H1 (cell line): Measurements from ENCODE around the gene TK1. TPM values are rescaled to one million over a fixed set of nuclear protein-coding genes. Genes with fewer than 3 reads are reported as not detected.
A peak's percentile ranks its signal among the peaks of the same experiment; 100 is the strongest.

ENCODE experiments used
- CTCF ChIA-PET: fragments of 300-600 bp; sonication (Branson Sonifier 250); formaldehyde crosslinking; loops from one replicate; lab custom pipeline; 2021; ENCODE audit not compliant: partially characterized antibody; lab: Charles Lee
- POLR2A ChIA-PET: fragments of 300-600 bp; sonication (Branson Sonifier 250); formaldehyde crosslinking; loops from one replicate; lab custom pipeline; 2021; ENCODE audit warnings: inconsistent platforms; ENCODE audit not compliant: partially characterized antibody; lab: Charles Lee
- DNase-seq, 2 experiments: peaks; one replicate each; pipeline versions ENCODE4 v3.0.0 to v3.0.0-alpha.2; 2010 to 2022; ENCODE audit warnings: low spot score in 2 of 2, low read depth in 1 of 2, mixed read lengths in 1 of 2
- FAIRE-seq: peaks from 2 replicates; lab custom pipeline; 2011; peaks lifted over from hg19 to GRCh38; lab: Jason Lieb, UNC
- H2AFZ ChIP-seq: 2 replicates; pipeline ENCODE4 v1.8.1; 2012; ENCODE audit warnings: low read length, inconsistent platforms
- H2AK5ac ChIP-seq: 2 replicates; pipeline ENCODE4 v1.6.1; 2013; ENCODE audit warnings: low read depth, low read length
- H2BK120ac ChIP-seq: replicated peaks from 2 replicates; pipeline ENCODE3; 2013; ENCODE audit warnings: low read depth, low read length, inconsistent platforms
- H2BK12ac ChIP-seq: 2 replicates; pipeline ENCODE4 v1.6.1; 2013; ENCODE audit warnings: low read depth, low read length
- H2BK15ac ChIP-seq: 2 replicates; pipeline ENCODE4 v1.6.1; 2013; ENCODE audit warnings: low read length
- H2BK20ac ChIP-seq: 2 replicates; pipeline ENCODE4 v1.6.1; 2013; ENCODE audit warnings: low read length
- H2BK5ac ChIP-seq: 2 replicates; pipeline ENCODE4 v1.6.1; 2013; ENCODE audit warnings: low read depth, low read length
- H3K14ac ChIP-seq: 2 replicates; pipeline ENCODE4 v1.6.1; 2013; ENCODE audit warnings: inconsistent platforms; ENCODE audit not compliant: insufficient read length
- H3K18ac ChIP-seq: 2 replicates; pipeline ENCODE4 v1.6.1; 2013; ENCODE audit warnings: low read length; ENCODE audit errors: extremely low read depth
- H3K23ac ChIP-seq: 2 replicates; pipeline ENCODE4 v1.6.1; 2013; ENCODE audit warnings: inconsistent platforms; ENCODE audit not compliant: insufficient read length
- H3K23me2 ChIP-seq: 2 replicates; pipeline ENCODE4 v1.6.1; 2013; ENCODE audit warnings: low read depth, low read length
- H3K27ac ChIP-seq: 2 replicates; pipeline ENCODE4 v1.6.1; 2011; ENCODE audit warnings: low read depth, low read length, inconsistent platforms
- H3K27me3 ChIP-seq, 4 experiments: replicated peaks in 1 of 4; 1 replicate in 1 of 4; 2 replicates in 3 of 4; pipeline versions ENCODE4 v1.6.1 to v1.8.1; 2011 to 2013; ENCODE audit warnings: low read length in 3 of 4, mild to moderate bottlenecking in 3 of 4, inconsistent platforms in 2 of 4, mixed read lengths in 2 of 4, moderate library complexity in 1 of 4; ENCODE audit not compliant: control insufficient read depth in 3 of 4, insufficient read depth in 3 of 4; ENCODE audit errors: extremely low read depth in 1 of 4
- H3K36me3 ChIP-seq, 4 experiments: 2 replicates each; pipeline versions ENCODE4 v1.6.1 to v1.8.1; 2011 to 2013; ENCODE audit warnings: mild to moderate bottlenecking in 4 of 4, low read length in 3 of 4, moderate library complexity in 2 of 4, control low read depth in 1 of 4, inconsistent platforms in 1 of 4; ENCODE audit not compliant: insufficient read depth in 4 of 4, control insufficient read depth in 2 of 4
- H3K4ac ChIP-seq: replicated peaks from 2 replicates; pipeline ENCODE3; 2013; ENCODE audit warnings: low read length, low read depth, mixed read lengths, inconsistent platforms; ENCODE audit not compliant: insufficient read length
- H3K4me1 ChIP-seq, 4 experiments: replicated peaks in 1 of 4; 1 replicate in 1 of 4; 2 replicates in 3 of 4; pipeline versions ENCODE4 v1.6.1 to v1.8.1; 2011 to 2013; ENCODE audit warnings: low read length in 3 of 4, inconsistent platforms in 2 of 4, mixed read lengths in 1 of 4; ENCODE audit not compliant: insufficient read depth in 4 of 4, control insufficient read depth in 3 of 4
- H3K4me2 ChIP-seq, 2 experiments: 2 replicates each; pipeline versions ENCODE4 v1.6.1 to v1.8.1; 2011 to 2013; ENCODE audit warnings: low read depth in 2 of 2, low read length in 2 of 2, control low read depth in 1 of 2, inconsistent platforms in 1 of 2, mild to moderate bottlenecking in 1 of 2; ENCODE audit not compliant: insufficient read depth in 1 of 2
- H3K4me3 ChIP-seq, 4 experiments: fragments of 200-600, 300-600 bp in 1 of 4; sonication (generic), shearing (Covaris generic), sonication (Bioruptor Twin) in 1 of 4; 2 replicates each; pipeline versions ENCODE4 v1.5.1 to v1.8.1; 2011 to 2016; ENCODE audit warnings: low read length in 4 of 4, low read depth in 3 of 4, control low read depth in 2 of 4, inconsistent platforms in 2 of 4, mild to moderate bottlenecking in 2 of 4, mixed read lengths in 1 of 4, moderate library complexity in 1 of 4; ENCODE audit not compliant: insufficient read depth in 2 of 4; ENCODE audit errors: extremely low read depth in 1 of 4
- H3K56ac ChIP-seq: replicated peaks from 2 replicates; pipeline ENCODE3; 2013; ENCODE audit warnings: low read depth, mild to moderate bottlenecking, mixed read lengths, low read length, inconsistent platforms; ENCODE audit not compliant: insufficient read length
- H3K79me1 ChIP-seq: 2 replicates; pipeline ENCODE4 v1.6.1; 2013; ENCODE audit warnings: low read depth, low read length, control low read depth
- H3K79me2 ChIP-seq, 2 experiments: 2 replicates each; pipeline versions ENCODE4 v1.6.1 to v1.8.1; 2012 to 2013; ENCODE audit warnings: low read length in 2 of 2, mild to moderate bottlenecking in 2 of 2, inconsistent platforms in 1 of 2; ENCODE audit not compliant: insufficient read depth in 2 of 2, control insufficient read depth in 1 of 2
- H3K9ac ChIP-seq, 4 experiments: replicated peaks in 1 of 4; 1 replicate in 1 of 4; 2 replicates in 3 of 4; pipeline versions ENCODE4 v1.6.1 to v1.8.1; 2011 to 2013; ENCODE audit warnings: low read depth in 3 of 4, low read length in 3 of 4, control low read depth in 2 of 4, mild to moderate bottlenecking in 2 of 4, moderate library complexity in 2 of 4, inconsistent platforms in 1 of 4; ENCODE audit errors: extremely low read depth in 1 of 4
- H3K9me3 ChIP-seq, 2 experiments: 2 replicates each; pipeline versions ENCODE4 v1.6.1 to v1.8.1; 2012 to 2013; ENCODE audit warnings: mild to moderate bottlenecking in 2 of 2, moderate library complexity in 2 of 2, control low read depth in 1 of 2, inconsistent platforms in 1 of 2, low read depth in 1 of 2, low read length in 1 of 2, mixed read lengths in 1 of 2; ENCODE audit not compliant: insufficient read depth in 2 of 2
- H4K20me1 ChIP-seq, 2 experiments: replicated peaks in 1 of 2; 2 replicates each; pipeline versions ENCODE3 to v1.8.1; 2011 to 2013; ENCODE audit warnings: inconsistent platforms in 2 of 2, low read length in 2 of 2, mild to moderate bottlenecking in 1 of 2; ENCODE audit not compliant: insufficient read depth in 2 of 2, control insufficient read depth in 1 of 2
- H4K5ac ChIP-seq: 2 replicates; pipeline ENCODE4 v1.6.1; 2013; ENCODE audit warnings: low read length, low read depth, mixed read lengths, inconsistent platforms; ENCODE audit not compliant: insufficient read length
- H4K8ac ChIP-seq: 2 replicates; pipeline ENCODE4 v1.8.0; 2013; ENCODE audit warnings: mild to moderate bottlenecking, moderate library complexity, low read length, inconsistent platforms; ENCODE audit not compliant: insufficient read depth; ENCODE audit errors: extremely low read depth
- H4K91ac ChIP-seq: replicated peaks from 2 replicates; pipeline ENCODE3; 2013; ENCODE audit warnings: low read length, mixed read lengths, inconsistent platforms; ENCODE audit not compliant: insufficient read length
- KDM4A ChIP-seq: IDR thresholded peaks from one replicate; pipeline ENCODE4 v1.7.1; 2012; ENCODE audit warnings: low read depth, mild to moderate bottlenecking, moderate library complexity, low read length, inconsistent platforms; ENCODE audit not compliant: severe bottlenecking
- MAX ChIP-seq: IDR thresholded peaks from 2 replicates; pipeline ENCODE4 v1.6.1; 2012; ENCODE audit warnings: inconsistent platforms
- PHF8 ChIP-seq: fragments of 200-600 bp; sonication (generic); conservative IDR thresholded peaks from 2 replicates; pipeline ENCODE4 v1.7.1; 2012; ENCODE audit warnings: low read depth, mild to moderate bottlenecking, inconsistent platforms, low read length, moderate library complexity
- RBBP5 ChIP-seq: IDR thresholded peaks from 2 replicates; pipeline ENCODE4 v1.7.1; 2012; ENCODE audit warnings: low read depth, mild to moderate bottlenecking, inconsistent platforms, low read length, moderate library complexity, borderline replicate concordance
- TEAD4 ChIP-seq: IDR thresholded peaks from 2 replicates; pipeline ENCODE4 v1.6.1; 2012; ENCODE audit warnings: low read depth, low read length, inconsistent platforms, mixed read lengths
- WGBS, 2 experiments: shearing (Covaris generic) in 1 of 2; methylation state at CpG; one replicate each; pipeline versions ENCODE4 v1.1.6 to v1.1.7; 2013 to 2015; ENCODE audit warnings: low lambda C conversion rate in 2 of 2, mixed read lengths in 2 of 2, inconsistent platforms in 1 of 2, low coverage in 1 of 2, missing lambda C conversion rate in 1 of 2; ENCODE audit not compliant: insufficient replicate concordance in 2 of 2, insufficient coverage in 1 of 2, insufficient read length in 1 of 2; ENCODE audit errors: extremely low coverage in 1 of 2, missing lambda C conversion rate in 1 of 2; 5-methylcytosine and 5-hydroxymethylcytosine counted together
- polyA plus RNA-seq, 7 experiments: library from polyadenylated mRNA; depleted of rRNA in 3 of 7; stranded (reverse) in 5 of 7; unstranded in 2 of 7; fragments of >200 nt in 5 of 7; fragments of 200-250 nt in 2 of 7; gene quantifications; 1 replicate in 5 of 7; 2 replicates in 1 of 7; 4 replicates in 1 of 7; pipeline versions ENCODE4 v1.2.1 to v1.2.3, GENCODE V29; 2011 to 2013; ENCODE audit warnings: missing spikeins in 2 of 7, mixed read lengths in 2 of 7
- total RNA-seq: library from RNA; stranded (reverse); fragmentation: NEBNext Ultra II Directional; extraction: Animal tissue kit (Norgen Biotek cat#: 25700); gene quantifications from 2 replicates; pipeline ENCODE4 v1.2.1, GENCODE V29; 2021

Gene TK1
- total and polyA plus RNA-seq, 2 of the 8 experiments (the other 6 are each of a cell fraction or from before 2014, with no cell fraction given): 66.9 to 147 TPM

- Histone ChIP-seq H3K4me2 (peak overlapping the region; percentile 53 to 69), H3K23ac (no peak overlapping the region), H2AK5ac (no peak overlapping the region), H3K9me3 (no peaks in the 10 kb centered on the region), H4K8ac (no peak overlapping the region; the same call in 1 of the 2 replicates), H3K36me3 (no peaks in the 10 kb centered on the region), H3K18ac (no peak overlapping the region), H3K4me1 (peaks cover 0 to 25% (median 12%) of the 10 kb centered on the region in 4 experiments; a peak in 6 of 7 replicates), H3K56ac (no peak overlapping the region), H3K79me1 (no peaks in the 10 kb centered on the region), H3K9ac (no peak overlapping the region), H3K27me3 (peaks cover 0 to 26% (median 17%) of the 10 kb centered on the region in 4 experiments; a peak in 5 of 7 replicates), H3K23me2 (peaks cover 7% of the 10 kb centered on the region), H2AFZ (no peak overlapping the region), H3K4ac (no peak overlapping the region), H2BK120ac (no peak overlapping the region), H3K4me3 (peak overlapping the region in 2 of 4 experiments; percentile 10 to 58; a peak in 4 of 8 replicates), H3K27ac (no peak overlapping the region), H3K14ac (no peak overlapping the region), H2BK15ac (no peak overlapping the region), H2BK5ac (no peak overlapping the region; the same call in 1 of the 2 replicates), H2BK20ac (no peak overlapping the region), H4K5ac (no peak overlapping the region), H4K91ac (peak overlapping the region; percentile 19), H2BK12ac (peak overlapping the region; percentile 10; the same call in 1 of the 2 replicates), H4K20me1 (peaks cover 0 to 3% of the 10 kb centered on the region in 2 experiments), H3K79me2 (no peaks in the 10 kb centered on the region)
- no peak for TF ChIP-seq RBBP5
- peak; percentile 31 for TF ChIP-seq KDM4A
- no peak for TF ChIP-seq PHF8
- 0 out of 2 replicates have a peak, but pooled peaks have one; percentile 35 for TF ChIP-seq TEAD4
- 0 out of 2 replicates have a peak, but pooled peaks have one; percentile 44 for TF ChIP-seq MAX
- 70% methylated on average over 10 of the region's 38 CpGs; no CpG with 5 or more reads in 1 of the 2 experiments for WGBS, 2 experiments
- FAIRE-seq (no peak), DNase-seq (peak in 1 of 2 experiments; percentile 69)
- ChIA-PET POLR2A (interaction anchor here (1.0 to 4.6 kb wide), 5 partner anchors 16 to 43 kb away, joined by 3 to 16 read pairs (median 4); no protein-coding TSS in a partner anchor), CTCF (interaction anchor here (1.5 to 4.2 kb wide), 3 partner anchors 8 to 47 kb away, joined by 4 to 17 read pairs (median 9); no protein-coding TSS in a partner anchor)
Measured at GRCh38 chr17:78132084-78132676, 54.7 kb downstream of the TK1 start.
